Measurements from ENCODE around the gene ZNF823.

The ZNF823 gene

GRCh38 chr19:11769995-11770394, 31.2 kb upstream of the ZNF823 start:
- H3K27me3 ChIP-seq (ENCODE audit: insufficient read depth, poor library complexity, severe bottlenecking): no peaks in the 10 kb centered on the region
- H3K4me3 ChIP-seq (replicated peaks; ENCODE audit: insufficient read depth, low read length): no peak overlapping the region
- peak in 1 of 2 experiments; percentile 29 for DNase-seq (ENCODE audit: low read depth in 1 of 2, low spot score in 1 of 2)
- peak; percentile 39; the same call in 1 of the 2 replicates for TF ChIP-seq SPI1 (IDR thresholded peaks at IDR 0.05; ENCODE audit: borderline replicate concordance, low read depth)
- TF ChIP-seq REST (IDR thresholded peaks at IDR 0.05; ENCODE audit: insufficient replicate concordance, low read depth): no peak
- H3K27ac ChIP-seq (replicated peaks): no peak overlapping the region

GRCh38 chr19:11767633-11768133, 28.9 kb upstream of the ZNF823 start:
- no peaks in the 10 kb centered on the region for H3K27me3 ChIP-seq (ENCODE audit: insufficient read depth, poor library complexity, severe bottlenecking)
- no peak overlapping the region for H3K4me3 ChIP-seq (replicated peaks; ENCODE audit: insufficient read depth, low read length)
- H3K27ac ChIP-seq (replicated peaks): peak overlapping the region; percentile 78
- DNase-seq (ENCODE audit: low read depth in 1 of 2, low spot score in 1 of 2): peak in 1 of 2 experiments; percentile 22
- no peak for TF ChIP-seq GABPA (IDR thresholded peaks at IDR 0.05; ENCODE audit: low read depth)
- no peak for TF ChIP-seq POLR2AphosphoS5 (IDR thresholded peaks at IDR 0.05; ENCODE audit: low read depth)
- no peak for TF ChIP-seq SPI1 (IDR thresholded peaks at IDR 0.05; ENCODE audit: borderline replicate concordance, low read depth)
- no peak for TF ChIP-seq REST (IDR thresholded peaks at IDR 0.05; ENCODE audit: insufficient replicate concordance, low read depth)
- TF ChIP-seq CTCF (IDR thresholded peaks at IDR 0.05; ENCODE audit: insufficient read depth, low read length): no peak

GRCh38 chr19:11766597-11767591, 28.1 kb upstream of the ZNF823 start, which contains the start of gene ZNF441:
Gene ZNF441 (plus strand): TSS chr19:11767000. CDS start chr19:11767194, 194 bp downstream.
- peak within 1 kb of the TSS; percentile 78 for H3K27ac ChIP-seq (replicated peaks)
- H3K4me3 ChIP-seq (replicated peaks; ENCODE audit: insufficient read depth, low read length): no peak within 1 kb of the TSS
- TF ChIP-seq REST (IDR thresholded peaks at IDR 0.05; ENCODE audit: insufficient replicate concordance, low read depth): no peak
- TF ChIP-seq POLR2AphosphoS5 (IDR thresholded peaks at IDR 0.05; ENCODE audit: low read depth): peak; percentile 39; the same call in 1 of the 2 replicates
- peak; percentile 15; the same call in 1 of the 2 replicates for TF ChIP-seq SPI1 (IDR thresholded peaks at IDR 0.05; ENCODE audit: borderline replicate concordance, low read depth)
- peak; percentile 55 for TF ChIP-seq GABPA (IDR thresholded peaks at IDR 0.05; ENCODE audit: low read depth)

More at GRCh38 chr19:11766597-11767591, 28.1 kb upstream of the ZNF823 start, which contains the start of gene ZNF441:
- DNase-seq (ENCODE audit: low read depth in 1 of 2, low spot score in 1 of 2): peak in 1 of 2 experiments; percentile 96
- H3K27me3 ChIP-seq (ENCODE audit: insufficient read depth, poor library complexity, severe bottlenecking): no peaks in the 10 kb centered on the region

All from HL-60 (cell line).